ENCODE data around the gene FAM180B. TPM values are rescaled to one million over a fixed set of nuclear protein-coding genes. Genes with fewer than 3 reads are reported as not detected.

Gene FAM180B
- total RNA-seq, 2 donors from 2014 or later, result 0.20 TPM; not detected in 1

- Mint-ChIP-seq H3K4me3 (peak overlapping the region; percentile 96), H3K4me1 (peaks cover 11% of the 10 kb centered on the region), H3K36me3 (ENCODE audit: low read depth) (peaks cover 56% of the 10 kb centered on the region), H3K27ac (peak overlapping the region; percentile 98), H3K9me3 (no peaks in the 10 kb centered on the region), H3K27me3 (ENCODE audit: insufficient read depth) (no peaks in the 10 kb centered on the region)
- TF ChIP-seq CTCF (conservative IDR thresholded peaks at IDR 0.05), result no peak
- Histone ChIP-seq H3K27me3 (ENCODE audit: control insufficient read depth, insufficient read depth, low read length, poor library complexity, severe bottlenecking) (no peaks in the 10 kb centered on the region), H3K9me3 (ENCODE audit: control insufficient read depth, low read length) (no peaks in the 10 kb centered on the region), H3K4me3 (ENCODE audit: low read length) (peak overlapping the region; percentile 98), H3K36me3 (ENCODE audit: control insufficient read depth, insufficient read depth, low read length) (peaks cover 68% of the 10 kb centered on the region), H3K9ac (ENCODE audit: extremely low read depth, low read length, poor library complexity, severe bottlenecking) (peak overlapping the region; percentile 79), H3K27ac (ENCODE audit: low read depth, low read length) (no peak overlapping the region), H3K4me1 (ENCODE audit: control insufficient read depth, insufficient read depth, low read length) (peaks cover 4% of the 10 kb centered on the region)
- 89 to 91% methylated on average over 13 of the region's 13 CpGs for WGBS, 2 experiments (ENCODE audit: insufficient coverage in 1 of 2, insufficient read length in 1 of 2)
- DNase-seq, result no peak
Observed at GRCh38 chr11:47577460-47578041, 8.9 kb upstream of the FAM180B start.

- DNase-seq, result peak; percentile 96
- 0% methylated on average over 48 to 72 of the region's 72 CpGs for WGBS, 2 experiments (ENCODE audit: insufficient coverage in 1 of 2, insufficient read length in 1 of 2)
- Histone ChIP-seq H3K9ac (ENCODE audit: extremely low read depth, low read length, poor library complexity, severe bottlenecking) (peak within 1 kb of the TSS; percentile 79), H3K27ac (ENCODE audit: low read depth, low read length) (peak within 1 kb of the TSS; percentile 94), H3K36me3 (ENCODE audit: control insufficient read depth, insufficient read depth, low read length) (peaks cover 67% of the 10 kb centered on the region), H3K27me3 (ENCODE audit: control insufficient read depth, insufficient read depth, low read length, poor library complexity, severe bottlenecking) (no peaks in the 10 kb centered on the region), H3K9me3 (ENCODE audit: control insufficient read depth, low read length) (no peaks in the 10 kb centered on the region), H3K4me1 (ENCODE audit: control insufficient read depth, insufficient read depth, low read length) (peaks cover 4% of the 10 kb centered on the region), H3K4me3 (ENCODE audit: low read length) (peak within 1 kb of the TSS; percentile 98)
- Mint-ChIP-seq H3K27ac (peak within 1 kb of the TSS; percentile 98), H3K27me3 (ENCODE audit: insufficient read depth) (no peaks in the 10 kb centered on the region), H3K4me1 (peaks cover 11% of the 10 kb centered on the region), H3K36me3 (ENCODE audit: low read depth) (peaks cover 58% of the 10 kb centered on the region), H3K4me3 (peak within 1 kb of the TSS; percentile 96), H3K9me3 (no peaks in the 10 kb centered on the region)
- TF ChIP-seq CTCF (conservative IDR thresholded peaks at IDR 0.05), result no peak
Observed at GRCh38 chr11:47578524-47579494, 7.7 kb upstream of the FAM180B start, which contains the start of the genes KBTBD4 and NDUFS3. KBTBD4 (minus strand) TSS chr11:47578970; CDS start chr11:47578951, 19 bp downstream. NDUFS3 (plus strand) TSS chr11:47579074; CDS start chr11:47579092, 18 bp downstream.

- H3K9me3 ChIP-seq (ENCODE audit: control insufficient read depth, low read length), result no peaks in the 10 kb centered on the region
- no peaks in the 10 kb centered on the region for H3K27me3 ChIP-seq (ENCODE audit: control insufficient read depth, insufficient read depth, low read length, poor library complexity, severe bottlenecking)
- H3K4me1 ChIP-seq (ENCODE audit: control insufficient read depth, insufficient read depth, low read length), result no peaks in the 10 kb centered on the region
- 88 to 93% methylated on average over 4 to 5 of the region's 5 CpGs for WGBS, 2 experiments (ENCODE audit: insufficient coverage in 1 of 2, insufficient read length in 1 of 2)
- no peaks in the 10 kb centered on the region for H3K27me3 Mint-ChIP-seq (ENCODE audit: insufficient read depth)
- peaks cover 7% of the 10 kb centered on the region for H3K4me1 Mint-ChIP-seq
- no peak overlapping the region for H3K4me3 Mint-ChIP-seq
- no peak for TF ChIP-seq CTCF (conservative IDR thresholded peaks at IDR 0.05)
- peak overlapping the region; percentile 44 for H3K27ac Mint-ChIP-seq
- H3K36me3 ChIP-seq (ENCODE audit: control insufficient read depth, insufficient read depth, low read length), result peaks cover 53% of the 10 kb centered on the region
- H3K4me3 ChIP-seq (ENCODE audit: low read length), result no peak overlapping the region
- H3K9ac ChIP-seq (ENCODE audit: extremely low read depth, low read length, poor library complexity, severe bottlenecking), result no peak overlapping the region
- H3K27ac ChIP-seq (ENCODE audit: low read depth, low read length), result no peak overlapping the region
- no peak for DNase-seq
- H3K36me3 Mint-ChIP-seq (ENCODE audit: low read depth), result peaks cover 48% of the 10 kb centered on the region
- peaks cover 2% of the 10 kb centered on the region for H3K9me3 Mint-ChIP-seq
Observed at GRCh38 chr11:47583844-47584243, 2.6 kb upstream of the FAM180B start.

All from endodermal cell (in vitro differentiated cells).